T-helper 1 cell (primary cell): Measurements from ENCODE around the gene HNRNPM.

Source experiments
- DNase-seq, 5 donors: peaks; one replicate each; pipeline ENCODE4 v3.0.0-alpha.2; 2012 to 2020

HNRNPM gene

GRCh38 chr19:8459520-8460270 lies 14.9 kb downstream of the HNRNPM start:
- no peak for DNase-seq

- DNase-seq, result no peak
These were observed 15.9 kb downstream of the HNRNPM start for GRCh38 chr19:8460516-8461298.

GRCh38 chr19:8461376-8461775 lies 16.6 kb downstream of the HNRNPM start:
- no peak for DNase-seq

GRCh38 chr19:8461891-8462290 lies 17.1 kb downstream of the HNRNPM start:
- no peak for DNase-seq

- no peak for DNase-seq
These were observed 17.8 kb downstream of the HNRNPM start for GRCh38 chr19:8462571-8462970.

- no peak for DNase-seq
These were observed 18.6 kb downstream of the HNRNPM start for GRCh38 chr19:8463365-8463764.

GRCh38 chr19:8466018-8466417 lies 21.2 kb downstream of the HNRNPM start:
- DNase-seq, result no peak

GRCh38 chr19:8468124-8468523 lies 23.3 kb downstream of the HNRNPM start:
- DNase-seq, result no peak

- DNase-seq, result no peak
These were observed 24.1 kb downstream of the HNRNPM start for GRCh38 chr19:8468761-8469373.

- DNase-seq, result no peak
These were observed 25.0 kb downstream of the HNRNPM start for GRCh38 chr19:8469613-8470368.

- no peak for DNase-seq
These were observed 29.1 kb downstream of the HNRNPM start for GRCh38 chr19:8473648-8474476.

- no peak for DNase-seq
These were observed 30.2 kb downstream of the HNRNPM start for GRCh38 chr19:8475005-8475404.

GRCh38 chr19:8476524-8476923 lies 31.7 kb downstream of the HNRNPM start:
- no peak for DNase-seq

GRCh38 chr19:8477889-8478288 lies 33.1 kb downstream of the HNRNPM start:
- DNase-seq, result no peak

GRCh38 chr19:8478598-8478997 lies 33.8 kb downstream of the HNRNPM start:
- no peak for DNase-seq

GRCh38 chr19:8481201-8481600 lies 36.4 kb downstream of the HNRNPM start:
- no peak for DNase-seq

- no peak for DNase-seq
These were observed 36.8 kb downstream of the HNRNPM start for GRCh38 chr19:8481616-8482015.

- no peak for DNase-seq
These were observed 37.9 kb downstream of the HNRNPM start for GRCh38 chr19:8482696-8483095.

- no peak for DNase-seq
These were observed 38.4 kb downstream of the HNRNPM start for GRCh38 chr19:8483165-8483564.

- no peak for DNase-seq
These were observed 39.6 kb downstream of the HNRNPM start for GRCh38 chr19:8484331-8484894.

- DNase-seq, result no peak
These were observed 41.0 kb downstream of the HNRNPM start for GRCh38 chr19:8485561-8486371.
